ENCODE results near the gene HSP90B1. TPM values are rescaled to one million over a fixed set of nuclear protein-coding genes. Genes with fewer than 3 reads are reported as not detected.

The HSP90B1 gene
- total RNA-seq, result 350 TPM
- long read RNA-seq, transcript HSP90B1-201 (18 exons, 2,858 nt), result major isoform, 185 of 369 reads
- long read RNA-seq, partial matches to known transcripts, result 166 of 369 reads
- long read RNA-seq, other reads (novel, unspliced or antisense), result 18 of 369 reads

- ATAC-seq (peak; percentile 91), DNase-seq (peak; percentile 99)
- intact Hi-C loops (cut with micrococcal nuclease), result no loop called here
These were observed at the start of gene HSP90B1 for GRCh38 chr12:103930034-103930786. Gene HSP90B1 (plus strand): TSS chr12:103930410. CDS start chr12:103930516, 106 bp downstream.

DNA sequence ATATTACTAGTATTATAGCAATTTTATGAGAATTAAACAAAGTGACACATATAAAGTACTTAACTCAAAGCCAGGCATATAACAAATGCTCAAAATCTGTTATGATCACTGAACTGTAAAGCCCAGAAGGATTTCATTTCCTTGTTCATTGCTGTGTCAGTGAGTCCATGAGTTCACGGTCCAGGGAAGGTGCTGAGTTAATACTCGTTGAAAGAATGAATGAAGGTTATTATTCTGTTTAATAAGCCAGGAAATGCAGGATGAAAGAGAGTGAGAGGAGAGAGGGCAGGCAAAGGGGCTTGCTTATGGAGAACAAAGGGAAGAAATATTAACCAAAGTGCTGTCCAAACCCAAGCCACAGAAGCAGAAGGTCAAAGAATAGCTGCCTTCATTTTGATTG, 48.9 kb upstream of the HSP90B1 start:
- ATAC-seq, result no peak
- intact Hi-C loops (cut with micrococcal nuclease), result no loop called here
- DNase-seq, result no peak

- intact Hi-C loops (cut with micrococcal nuclease), result no loop called here
- ATAC-seq (no peak), DNase-seq (no peak)
These were observed 47.2 kb upstream of the HSP90B1 start for GRCh38 chr12:103882861-103883596.

DNA sequence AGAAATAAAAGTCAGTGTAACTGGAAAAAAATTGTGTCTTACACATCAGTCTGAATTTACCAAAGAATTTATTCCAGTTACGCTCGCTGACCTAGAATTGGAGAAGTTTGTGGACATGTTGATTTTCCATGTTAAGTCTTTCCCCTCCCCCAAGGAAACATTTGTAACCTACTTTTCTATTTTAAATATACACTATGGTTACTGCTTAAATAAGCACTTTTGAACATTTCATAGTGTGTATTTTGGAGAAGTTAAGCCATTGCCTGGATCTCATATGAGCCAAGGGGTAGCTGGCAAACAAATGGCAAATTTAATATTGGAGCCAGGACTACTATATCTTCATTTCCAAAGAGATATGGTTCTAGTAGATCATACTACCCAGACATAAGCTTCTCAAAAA, 46.3 kb upstream of the HSP90B1 start:
- DNase-seq (no peak), ATAC-seq (no peak)
- intact Hi-C loops (cut with micrococcal nuclease), result no loop called here

DNA sequence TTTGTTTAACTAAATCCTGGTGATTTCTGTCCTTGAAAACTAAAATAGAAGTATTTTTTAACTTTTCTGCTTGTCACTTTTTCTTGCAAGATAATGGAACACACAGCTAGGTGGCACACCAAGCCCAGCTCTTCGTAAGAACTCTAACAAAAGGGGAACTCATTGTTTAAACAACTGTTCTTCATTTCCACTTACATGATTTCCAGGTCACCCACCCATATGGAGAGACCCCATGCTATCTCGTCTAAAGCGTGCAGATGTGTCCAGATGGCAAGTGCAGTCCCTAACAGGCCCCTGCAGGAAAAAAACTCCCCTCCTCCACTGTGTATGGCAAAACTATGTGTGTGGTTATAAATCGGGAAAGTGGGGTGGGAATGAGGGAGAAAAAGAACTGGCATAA, 45.9 kb upstream of the HSP90B1 start:
- ATAC-seq (no peak), DNase-seq (no peak)
- intact Hi-C loops (cut with micrococcal nuclease), result no loop called here

DNA sequence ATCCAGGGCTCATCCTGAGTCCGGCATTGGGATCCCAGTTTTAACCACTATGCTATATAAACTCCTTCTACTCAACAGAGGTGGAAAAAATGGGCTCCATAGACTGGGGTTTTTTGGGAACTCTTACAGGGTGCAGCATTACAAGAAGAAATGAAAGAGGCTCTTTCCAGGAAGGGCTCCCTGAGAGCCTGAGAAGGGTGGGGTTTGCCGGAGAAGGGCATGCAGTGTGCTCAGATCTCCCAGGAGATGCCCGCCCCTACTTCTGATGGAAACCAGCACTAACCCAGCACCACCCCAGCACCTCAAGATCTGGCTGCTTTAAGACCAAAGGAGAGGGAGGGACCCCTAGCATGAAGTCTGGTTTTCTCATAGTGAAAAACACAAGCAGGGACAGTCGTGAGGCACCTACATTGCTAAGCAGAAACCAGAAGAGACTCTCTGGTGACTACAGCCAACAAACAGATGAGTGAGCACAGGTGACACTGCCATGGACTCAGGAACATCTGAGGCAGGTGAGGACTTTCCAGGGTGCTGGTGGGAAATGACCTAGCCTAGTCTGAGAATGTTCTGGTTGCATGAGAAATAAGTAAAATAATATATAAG, 43.9 kb upstream of the HSP90B1 start:
- no peak for ATAC-seq
- no peak for DNase-seq
- intact Hi-C loops (cut with micrococcal nuclease), result no loop called here

DNA sequence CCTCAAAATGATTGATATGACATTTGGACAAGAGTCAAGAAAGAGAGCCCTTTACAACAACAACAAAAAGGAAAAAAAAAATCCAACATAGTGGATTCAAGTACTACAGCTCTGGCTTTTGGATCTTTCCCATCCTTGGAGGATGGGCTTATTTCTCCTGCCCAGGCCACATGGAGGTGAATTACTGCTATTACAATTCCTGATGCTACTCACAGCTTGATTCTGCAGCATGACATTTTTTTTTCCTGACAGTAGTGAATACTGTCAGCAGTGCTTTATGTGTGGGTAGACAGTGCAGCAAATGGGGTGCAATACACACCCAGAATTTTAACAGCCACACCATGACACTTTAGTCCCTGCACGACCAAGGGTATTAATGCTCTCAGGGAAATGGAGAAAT, 42.5 kb upstream of the HSP90B1 start:
- no peak for ATAC-seq
- intact Hi-C loops (cut with micrococcal nuclease), result no loop called here

DNA sequence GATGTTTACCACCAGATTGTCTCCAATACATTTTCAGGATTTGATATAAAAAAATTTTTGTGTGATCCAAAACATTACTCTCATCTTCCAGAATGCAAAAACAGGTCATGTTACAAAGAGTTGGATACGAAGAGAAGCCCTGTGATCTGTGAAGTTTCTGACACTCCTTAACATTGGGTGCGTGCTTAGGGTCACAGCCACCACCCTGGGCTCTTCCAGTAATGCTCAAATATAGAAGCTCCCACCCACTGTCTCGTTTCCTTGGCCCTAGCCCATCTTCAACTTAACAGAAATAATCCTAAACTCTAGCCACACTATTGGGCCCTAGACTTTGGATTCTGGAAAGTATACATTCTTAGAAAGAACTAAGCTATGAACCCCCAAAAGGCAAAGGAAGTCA, 32.9 kb upstream of the HSP90B1 start:
- no peak for ATAC-seq
- no peak for DNase-seq
- intact Hi-C loops (cut with micrococcal nuclease), result no loop called here

More for the DNA sequence above, 42.5 kb upstream of the HSP90B1 start:
- no peak for DNase-seq

- DNase-seq (no peak), ATAC-seq (no peak)
- intact Hi-C loops (cut with micrococcal nuclease), result no loop called here
These were observed 28.6 kb upstream of the HSP90B1 start for GRCh38 chr12:103901518-103902173.

GRCh38 chr12:103903993-103904392, 26.2 kb upstream of the HSP90B1 start:
- DNase-seq (no peak), ATAC-seq (no peak)
- intact Hi-C loops (cut with micrococcal nuclease), result no loop called here

- ATAC-seq (no peak), DNase-seq (no peak)
- intact Hi-C loops (cut with micrococcal nuclease), result no loop called here
These were observed 24.4 kb upstream of the HSP90B1 start for GRCh38 chr12:103905730-103906349.

GRCh38 chr12:103908246-103908541, 22.0 kb upstream of the HSP90B1 start:
- ATAC-seq (no peak), DNase-seq (no peak)
- intact Hi-C loops (cut with micrococcal nuclease), result no loop called here

GRCh38 chr12:103908877-103909276, 21.3 kb upstream of the HSP90B1 start:
- ATAC-seq, result no peak
- no peak for DNase-seq
- intact Hi-C loops (cut with micrococcal nuclease), result no loop called here

GRCh38 chr12:103909811-103910210, 20.4 kb upstream of the HSP90B1 start:
- no peak for ATAC-seq
- intact Hi-C loops (cut with micrococcal nuclease), result no loop called here
- no peak for DNase-seq

DNA sequence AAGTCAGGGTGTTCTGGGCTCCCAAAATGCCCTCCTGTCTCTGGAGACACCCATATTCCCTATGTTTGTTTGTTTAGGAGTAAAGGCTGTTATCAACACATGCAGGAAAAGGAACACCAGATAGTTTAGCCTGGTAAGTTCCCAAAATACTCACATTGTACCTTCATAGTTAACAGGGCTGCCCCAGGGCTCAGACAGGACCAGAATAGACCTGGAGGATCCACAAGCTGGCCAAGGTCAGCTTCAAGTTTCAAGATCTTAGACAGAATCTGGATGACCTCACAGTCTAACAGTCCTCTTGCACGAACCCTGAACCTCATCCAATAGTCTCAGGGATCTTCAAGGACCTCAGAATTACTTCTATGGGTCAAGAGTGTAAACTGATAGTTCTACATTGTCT, 18.1 kb upstream of the HSP90B1 start:
- no peak for DNase-seq
- intact Hi-C loops (cut with micrococcal nuclease), result no loop called here
- no peak for ATAC-seq

DNA sequence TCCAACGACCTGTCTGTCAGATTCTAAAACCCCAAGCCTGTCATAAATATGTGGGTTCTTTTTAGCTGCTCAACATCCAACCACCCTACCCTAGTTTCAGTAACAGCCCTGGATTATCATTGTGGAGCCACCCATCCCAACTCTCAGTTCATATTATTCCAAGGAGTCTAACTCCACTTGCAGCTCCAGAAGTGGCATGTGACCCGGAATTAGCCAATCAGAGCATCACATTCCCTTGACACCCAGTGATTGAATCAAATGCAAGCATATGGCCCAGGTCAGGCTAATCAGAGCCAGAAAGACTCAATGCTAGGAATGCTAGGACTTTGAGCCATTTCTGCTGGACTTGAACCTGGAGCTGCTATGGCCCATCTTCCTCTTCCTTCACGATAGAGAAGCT, 17.1 kb upstream of the HSP90B1 start:
- intact Hi-C loops (cut with micrococcal nuclease), result no loop called here
- DNase-seq (no peak), ATAC-seq (no peak)

DNA sequence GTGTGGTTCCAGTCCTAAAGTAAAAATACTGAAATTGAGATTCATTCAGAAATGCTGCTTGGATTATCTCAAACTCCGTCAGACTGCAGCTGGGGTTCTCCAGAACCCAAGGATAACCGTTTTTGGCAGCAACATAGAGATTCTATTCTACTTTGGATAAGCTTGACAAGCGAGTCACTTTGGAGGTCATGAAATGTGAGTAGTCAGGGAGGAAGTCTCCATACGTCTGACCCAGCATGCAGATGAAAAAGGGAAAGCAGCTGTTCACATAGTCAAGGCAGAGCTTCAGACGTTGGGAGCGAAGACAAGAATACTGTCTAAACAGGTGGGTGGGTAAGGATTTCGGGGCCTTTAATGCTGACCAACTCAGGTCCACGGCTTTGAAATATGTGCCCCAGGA, 14.9 kb upstream of the HSP90B1 start:
- intact Hi-C loops (cut with micrococcal nuclease), result no loop called here
- no peak for ATAC-seq
- no peak for DNase-seq

DNA sequence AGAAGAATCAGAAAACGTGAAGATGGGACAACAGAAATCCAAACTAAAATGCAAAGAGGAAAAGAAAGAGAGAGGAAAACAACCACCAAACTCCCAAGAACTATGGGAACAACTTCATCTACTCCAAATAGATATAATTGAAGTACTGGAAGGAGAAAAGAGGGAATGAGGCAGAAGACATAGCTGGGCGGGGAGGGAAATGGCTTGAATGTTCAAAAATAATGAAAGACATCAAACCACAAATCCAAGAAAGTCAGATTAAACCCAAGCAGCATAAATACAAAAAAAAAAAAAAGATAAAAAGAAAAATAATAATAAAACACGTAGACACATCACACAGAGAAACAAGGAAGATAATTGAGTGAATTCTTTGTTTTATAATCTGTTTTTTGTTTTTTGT, 12.3 kb upstream of the HSP90B1 start:
- ATAC-seq (no peak), DNase-seq (no peak)
- intact Hi-C loops (cut with micrococcal nuclease), result no loop called here

All from left ventricle myocardium superior (tissue), 1 donor.